Suprapubic skin (tissue), 3 donors: ENCODE measurements around the gene PEX3.

Experiments
- CTCF ChIP-seq, 2 donors: fragments of 200-600 bp in 1 of 2; fragments of 450-650 bp in 1 of 2; sonication (generic) in 1 of 2; IDR thresholded peaks; one replicate each; pipeline ENCODE4 v1.5.1; 2016 to 2019; ENCODE audit warnings: antibody characterized with exemption in 2 of 2, mild to moderate bottlenecking in 1 of 2, moderate library complexity in 1 of 2
- POLR2A ChIP-seq, 2 donors: fragments of 450-650 bp; IDR thresholded peaks; one replicate each; pipeline ENCODE4 v1.6.1; 2017; ENCODE audit warnings: antibody characterized with exemption in 2 of 2, mild to moderate bottlenecking in 2 of 2, moderate library complexity in 2 of 2

GRCh38 chr6:143478479-143479062 is 28.0 kb downstream of the PEX3 start:
- TF ChIP-seq CTCF (IDR thresholded peaks at IDR 0.05) (no peak), POLR2A (IDR thresholded peaks at IDR 0.05) (no peak)
